ENCODE measurements around the gene MACF1. TPM values are rescaled to one million over a fixed set of nuclear protein-coding genes. Genes with fewer than 3 reads are reported as not detected.

The MACF1 gene
- total and polyA plus RNA-seq, 2 of the 13 experiments (the other 11 are each of a cell fraction or from before 2014, with no cell fraction given): 36.7 to 65.4 TPM

GRCh38 chr1:39462074-39462473, 257.6 kb downstream of the MACF1 start:
- H3K4me3 ChIP-seq (replicated peaks in 1 of 3; ENCODE audit: insufficient read depth in 1 of 3, low read depth in 2 of 3, low read length in 3 of 3): no peak overlapping the region
- no peak overlapping the region for H3K9ac ChIP-seq (ENCODE audit: insufficient read depth, low read depth, low read length)
- TF ChIP-seq E2F2 (CRISPR knock-in tag; IDR thresholded peaks at IDR 0.05; ENCODE audit: borderline replicate concordance) (no peak), CSRNP2 (CRISPR knock-in tag; conservative IDR thresholded peaks at IDR 0.05; ENCODE audit: low read depth) (no peak), MIER2 (CRISPR knock-in tag; IDR thresholded peaks at IDR 0.05) (no peak), POLR2A (IDR thresholded peaks at IDR 0.05; ENCODE audit: insufficient read depth in 1 of 2, low read depth in 2 of 2, low read length in 2 of 2) (no peak), HDAC6 (IDR thresholded peaks at IDR 0.05; ENCODE audit: low read depth, low read length) (no peak), MBNL3 (CRISPR knock-in tag; conservative IDR thresholded peaks at IDR 0.05) (no peak), NFYB (CRISPR knock-in tag; IDR thresholded peaks at IDR 0.05) (no peak), PHF8 (CRISPR knock-in tag; IDR thresholded peaks at IDR 0.05) (no peak), ONECUT2 (CRISPR knock-in tag; IDR thresholded peaks at IDR 0.05) (no peak), ZBTB21 (CRISPR knock-in tag; IDR thresholded peaks at IDR 0.05) (no peak), TP53 (CRISPR knock-in tag; conservative IDR thresholded peaks at IDR 0.05) (no peak), IRX3 (CRISPR knock-in tag; IDR thresholded peaks at IDR 0.05; ENCODE audit: borderline replicate concordance, low read depth) (no peak)
- no TSS peak for BruUV-seq (replicated peaks)
- ChIA-PET CTCF (ENCODE audit: low intra/inter-chr PET ratio, low total read pairs) (no interaction called here), POLR2A (no interaction called here)
- no peak overlapping the region for H2AFZ ChIP-seq (ENCODE audit: low read length)
- H4K20me1 ChIP-seq (ENCODE audit: insufficient read depth, low read length): no peaks in the 10 kb centered on the region
- peaks cover 33 to 87% of the 10 kb centered on the region in 2 experiments for H3K36me3 ChIP-seq (replicated peaks in 1 of 2; ENCODE audit: control insufficient read depth in 1 of 2, insufficient read depth in 2 of 2, low read length in 2 of 2)
- no peak for ATAC-seq
- no peak overlapping the region for H3K27ac ChIP-seq (ENCODE audit: extremely low read length, insufficient read depth, low read length)
- no peak overlapping the region for H3K4me2 ChIP-seq (ENCODE audit: low read depth, low read length)
- no peaks in the 10 kb centered on the region for H3K9me3 ChIP-seq (ENCODE audit: low read length)
- no peaks in the 10 kb centered on the region for H3K27me3 ChIP-seq (ENCODE audit: control insufficient read depth in 1 of 2, insufficient read depth in 2 of 2, low read length in 2 of 2)
- no peak for DNase-seq (ENCODE audit: low spot score)
- no peaks in the 10 kb centered on the region for H3K4me1 ChIP-seq (ENCODE audit: insufficient read depth, low read length)
- FAIRE-seq: no peak
- intact Hi-C loops (cut with micrococcal nuclease; ENCODE audit: unreplicated experiment) (loop anchor here (10.0 kb wide), 1 partner anchor 73 kb away; no protein-coding TSS in a partner anchor), in situ Hi-C loops (cut with HindIII; ENCODE audit: extremely low pct_ligation_motif_present, low pct_unique_long_range_greater_than_20kb) (no loop called here)
- WGBS (ENCODE audit: low lambda C conversion rate): 100% methylated on average over 1 of the region's 1 CpG
- no peaks in the 10 kb centered on the region for H3K79me2 ChIP-seq (ENCODE audit: insufficient read depth, low read length)

Measured in HepG2 (cell line).